Tibial nerve (tissue), 3 donors: ENCODE results near the gene CCT5.

ENCODE experiments used
- POLR2A ChIP-seq, 2 donors: fragments of 450-650 bp; IDR thresholded peaks; one replicate each; pipeline ENCODE4 v1.6.1; 2017; ENCODE audit warnings: antibody characterized with exemption in 2 of 2, mild to moderate bottlenecking in 2 of 2, moderate library complexity in 2 of 2
- TF ChIP-seq, protein P1 (sequence below), 5 experiments: fragments of 200-600 bp in 3 of 5; fragments of 450-650 bp in 2 of 5; sonication (generic) in 3 of 5; IDR thresholded peaks; one replicate each; pipeline ENCODE4 v1.5.1; 2016 to 2019; ENCODE audit warnings: antibody characterized with exemption in 5 of 5, mild to moderate bottlenecking in 3 of 5, moderate library complexity in 2 of 5

DNA sequence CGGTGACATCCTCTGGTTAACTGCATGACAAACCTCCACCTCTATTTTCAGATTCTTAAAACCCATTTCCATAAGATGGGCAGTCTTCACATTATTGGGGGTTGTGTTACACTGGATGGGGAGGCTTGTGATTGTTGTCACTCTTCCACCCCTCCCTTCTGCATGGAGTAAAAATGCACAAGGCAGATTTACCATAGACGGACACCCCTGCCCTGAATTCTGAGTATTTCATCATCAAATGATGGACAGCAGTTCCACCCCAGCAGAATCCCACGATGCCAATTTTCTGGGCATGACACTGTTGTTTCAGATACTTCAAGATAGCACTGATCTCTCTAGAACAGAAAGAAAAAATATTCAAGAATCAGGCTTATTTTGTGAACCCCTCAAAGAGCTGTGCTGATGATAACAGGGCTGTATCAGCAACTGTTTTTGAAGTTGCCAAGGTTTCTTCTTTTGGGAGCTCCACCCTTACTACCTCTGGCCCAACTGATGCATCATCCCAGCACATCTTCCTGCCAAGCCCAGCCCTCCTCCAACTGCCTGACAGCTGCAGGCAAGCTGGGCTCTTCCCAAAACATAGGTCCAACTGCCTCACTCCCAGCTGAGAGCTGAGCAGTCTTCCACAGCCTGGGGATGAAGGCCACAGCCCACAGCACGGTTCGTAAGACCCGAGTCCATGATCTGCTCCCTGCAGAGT lies 36.2 kb downstream of the CCT5 start:
- TF ChIP-seq, protein P1, sequence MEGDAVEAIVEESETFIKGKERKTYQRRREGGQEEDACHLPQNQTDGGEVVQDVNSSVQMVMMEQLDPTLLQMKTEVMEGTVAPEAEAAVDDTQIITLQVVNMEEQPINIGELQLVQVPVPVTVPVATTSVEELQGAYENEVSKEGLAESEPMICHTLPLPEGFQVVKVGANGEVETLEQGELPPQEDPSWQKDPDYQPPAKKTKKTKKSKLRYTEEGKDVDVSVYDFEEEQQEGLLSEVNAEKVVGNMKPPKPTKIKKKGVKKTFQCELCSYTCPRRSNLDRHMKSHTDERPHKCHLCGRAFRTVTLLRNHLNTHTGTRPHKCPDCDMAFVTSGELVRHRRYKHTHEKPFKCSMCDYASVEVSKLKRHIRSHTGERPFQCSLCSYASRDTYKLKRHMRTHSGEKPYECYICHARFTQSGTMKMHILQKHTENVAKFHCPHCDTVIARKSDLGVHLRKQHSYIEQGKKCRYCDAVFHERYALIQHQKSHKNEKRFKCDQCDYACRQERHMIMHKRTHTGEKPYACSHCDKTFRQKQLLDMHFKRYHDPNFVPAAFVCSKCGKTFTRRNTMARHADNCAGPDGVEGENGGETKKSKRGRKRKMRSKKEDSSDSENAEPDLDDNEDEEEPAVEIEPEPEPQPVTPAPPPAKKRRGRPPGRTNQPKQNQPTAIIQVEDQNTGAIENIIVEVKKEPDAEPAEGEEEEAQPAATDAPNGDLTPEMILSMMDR (IDR thresholded peaks at IDR 0.05): no peak
- no peak for TF ChIP-seq POLR2A (IDR thresholded peaks at IDR 0.05)
